Measurements from ENCODE around the gene RPS15A. TPM values are rescaled to one million over a fixed set of nuclear protein-coding genes. Genes with fewer than 3 reads are reported as not detected.

The RPS15A gene
- total and polyA plus RNA-seq, 3 experiments from 2014 or later = 1,654 to 3,131 (median 1,749) TPM

DNA sequence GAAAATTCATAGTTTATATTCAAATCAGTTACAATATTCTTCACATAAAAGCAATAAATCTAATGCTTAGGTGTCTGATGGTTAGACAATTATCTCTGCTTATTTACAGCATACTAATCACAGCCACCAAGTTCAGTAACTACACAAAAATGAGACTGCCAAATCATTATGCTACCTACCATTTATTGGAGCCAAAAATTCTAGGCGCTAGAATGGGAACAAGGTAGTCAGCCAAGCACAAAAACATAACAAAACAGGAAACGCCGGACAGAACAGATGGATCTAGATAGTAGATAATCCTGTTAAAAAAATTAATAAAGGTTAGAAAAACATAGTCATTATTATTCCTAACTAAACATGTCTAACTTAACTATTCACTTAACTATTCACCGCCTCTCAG lies 7.6 kb upstream of the RPS15A start:
- POLR2A ChIA-PET = no interaction called here
- peaks cover 20% of the 10 kb centered on the region for H3K36me3 ChIP-seq (ENCODE audit: insufficient read depth, low read length)
- H3K4me3 ChIP-seq (ENCODE audit: low read length) = no peak overlapping the region
- no peaks in the 10 kb centered on the region for H3K9me3 Mint-ChIP-seq
- no peaks in the 10 kb centered on the region for H3K27me3 ChIP-seq (ENCODE audit: insufficient read depth, low read length, poor library complexity, severe bottlenecking)
- H3K4me3 Mint-ChIP-seq = peak overlapping the region in 1 of 7 donors; percentile 59
- H3K27ac ChIP-seq (ENCODE audit: low read depth, low read length) = no peak overlapping the region
- CTCF ChIA-PET = no interaction called here
- H3K36me3 Mint-ChIP-seq = peaks cover 4 to 62% (median 15%) of the 10 kb centered on the region in 3 donors
- H3K9me3 ChIP-seq (ENCODE audit: low read length) = no peaks in the 10 kb centered on the region
- no peak for DNase-seq
- peaks cover 0 to 2% of the 10 kb centered on the region in 2 donors for H3K27me3 Mint-ChIP-seq
- peak overlapping the region in 1 of 8 donors; percentile 10 for H3K27ac Mint-ChIP-seq
- H3K4me1 Mint-ChIP-seq = peaks cover 34 to 55% (median 54%) of the 10 kb centered on the region in 3 donors
- H3K4me1 ChIP-seq (ENCODE audit: insufficient read depth, low read length) = peaks cover 28% of the 10 kb centered on the region

DNA sequence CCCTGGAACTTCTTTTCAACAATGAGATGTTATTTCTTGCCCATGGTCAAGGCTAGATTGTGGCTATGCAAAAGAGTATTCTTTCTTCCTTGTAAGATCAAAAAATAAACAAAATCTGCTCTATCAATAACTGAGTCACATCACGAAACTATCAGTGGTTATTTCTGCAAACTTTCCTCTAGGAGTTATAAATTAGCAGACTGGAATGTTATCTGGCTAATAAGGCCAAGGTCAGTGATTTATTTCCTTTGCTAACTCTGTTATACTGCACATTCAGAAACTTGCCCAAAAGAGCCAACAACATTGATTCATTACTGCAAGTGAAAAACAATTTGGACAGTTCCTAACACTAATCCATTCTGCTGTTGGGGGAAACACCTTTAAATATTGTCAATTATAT lies 6.2 kb upstream of the RPS15A start:
- Histone ChIP-seq H3K9me3 (ENCODE audit: low read length) (no peaks in the 10 kb centered on the region), H3K27ac (ENCODE audit: low read depth, low read length) (no peak overlapping the region), H3K36me3 (ENCODE audit: insufficient read depth, low read length) (peaks cover 23% of the 10 kb centered on the region), H3K4me3 (ENCODE audit: low read length) (no peak overlapping the region), H3K27me3 (ENCODE audit: insufficient read depth, low read length, poor library complexity, severe bottlenecking) (no peaks in the 10 kb centered on the region), H3K4me1 (ENCODE audit: insufficient read depth, low read length) (peaks cover 18% of the 10 kb centered on the region)
- ChIA-PET POLR2A (no interaction called here), CTCF (no interaction called here)
- DNase-seq = no peak
- H3K27me3 Mint-ChIP-seq = peaks cover 0 to 1% of the 10 kb centered on the region in 2 donors
- no peaks in the 10 kb centered on the region for H3K9me3 Mint-ChIP-seq
- H3K4me1 Mint-ChIP-seq = peaks cover 29 to 48% (median 45%) of the 10 kb centered on the region in 3 donors
- H3K4me3 Mint-ChIP-seq = peak overlapping the region in 1 of 7 donors; percentile 40
- peak overlapping the region in 1 of 8 donors; percentile 22 for H3K27ac Mint-ChIP-seq
- peaks cover 5 to 69% (median 17%) of the 10 kb centered on the region in 3 donors for H3K36me3 Mint-ChIP-seq

GRCh38 chr16:18792836-18793433 lies 2.8 kb upstream of the RPS15A start:
- Histone ChIP-seq H3K4me1 (ENCODE audit: insufficient read depth, low read length) (peaks cover 13% of the 10 kb centered on the region), H3K9me3 (ENCODE audit: low read length) (no peaks in the 10 kb centered on the region), H3K27ac (ENCODE audit: low read depth, low read length) (no peak overlapping the region), H3K36me3 (ENCODE audit: insufficient read depth, low read length) (peaks cover 36% of the 10 kb centered on the region), H3K4me3 (ENCODE audit: low read length) (no peak overlapping the region), H3K27me3 (ENCODE audit: insufficient read depth, low read length, poor library complexity, severe bottlenecking) (no peaks in the 10 kb centered on the region)
- ChIA-PET POLR2A (interaction anchor here (7.1 kb wide), 1 partner anchor 8 kb away, joined by 118 read pairs; the partner anchor contains the start of gene ARL6IP1), CTCF (interaction anchor here (2.7 kb wide), 1 partner anchor 9 kb away, joined by 18 read pairs; the partner anchor contains the start of gene ARL6IP1)
- peaks cover 15 to 81% (median 30%) of the 10 kb centered on the region in 3 donors for H3K36me3 Mint-ChIP-seq
- H3K9me3 Mint-ChIP-seq = no peaks in the 10 kb centered on the region
- H3K27ac Mint-ChIP-seq = peak overlapping the region in 4 of 8 donors; percentile 2 to 28 (median 18)
- DNase-seq = no peak
- peaks cover 27 to 45% (median 36%) of the 10 kb centered on the region in 3 donors for H3K4me1 Mint-ChIP-seq
- H3K27me3 Mint-ChIP-seq = peaks cover 0 to 2% of the 10 kb centered on the region in 2 donors
- peak overlapping the region in 1 of 7 donors; percentile 17 for H3K4me3 Mint-ChIP-seq

DNA sequence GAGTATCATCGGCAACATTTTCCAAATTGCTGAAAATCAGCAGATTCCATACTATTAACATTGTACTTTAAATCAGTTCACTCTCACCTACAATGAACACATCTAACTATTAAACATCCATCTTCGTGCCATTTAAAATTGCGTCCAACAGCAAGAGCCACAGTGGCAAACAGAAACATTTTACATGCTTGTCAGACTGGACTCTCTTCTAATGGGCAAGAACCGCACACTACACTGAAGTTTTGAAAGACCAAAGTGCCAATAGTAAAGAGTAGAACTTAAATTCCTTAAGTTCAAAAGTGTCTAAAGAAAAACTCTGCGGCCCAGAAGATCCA lies 652 bp downstream of the RPS15A start:
- no peaks in the 10 kb centered on the region for H3K9me3 Mint-ChIP-seq
- peaks cover 0 to 2% of the 10 kb centered on the region in 2 donors for H3K27me3 Mint-ChIP-seq
- ChIA-PET CTCF (interaction anchor here (1.0 to 1.6 kb wide), 2 partner anchors 12 to 14 kb away, joined by 3 to 37 read pairs; partner anchors contain the start of gene ARL6IP1), POLR2A (interaction anchor here (1.0 to 7.1 kb wide), 2 partner anchors 12 to 766 kb away, joined by 4 to 118 read pairs; partner anchors contain the start of genes ARL6IP1 and VPS35L)
- H3K36me3 ChIP-seq (ENCODE audit: insufficient read depth, low read length) = peaks cover 56% of the 10 kb centered on the region
- no peaks in the 10 kb centered on the region for H3K27me3 ChIP-seq (ENCODE audit: insufficient read depth, low read length, poor library complexity, severe bottlenecking)
- DNase-seq = no peak
- H3K4me1 ChIP-seq (ENCODE audit: insufficient read depth, low read length) = peaks cover 46% of the 10 kb centered on the region
- H3K27ac ChIP-seq (ENCODE audit: low read depth, low read length) = peak overlapping the region; percentile 85
- peaks cover 52 to 61% (median 58%) of the 10 kb centered on the region in 3 donors for H3K4me1 Mint-ChIP-seq
- H3K36me3 Mint-ChIP-seq = peaks cover 28 to 87% (median 44%) of the 10 kb centered on the region in 3 donors
- peak overlapping the region; percentile 76 for H3K4me3 ChIP-seq (ENCODE audit: low read length)
- peak overlapping the region; percentile 90 to 99 (median 97) for H3K4me3 Mint-ChIP-seq
- peak overlapping the region; percentile 87 to 98 (median 92) for H3K27ac Mint-ChIP-seq
- H3K9me3 ChIP-seq (ENCODE audit: low read length) = no peaks in the 10 kb centered on the region

GRCh38 chr16:18788828-18789514 lies 1.2 kb downstream of the RPS15A start:
- Histone ChIP-seq H3K9me3 (ENCODE audit: low read length) (no peaks in the 10 kb centered on the region), H3K27me3 (ENCODE audit: insufficient read depth, low read length, poor library complexity, severe bottlenecking) (no peaks in the 10 kb centered on the region), H3K36me3 (ENCODE audit: insufficient read depth, low read length) (peaks cover 56% of the 10 kb centered on the region), H3K4me1 (ENCODE audit: insufficient read depth, low read length) (peaks cover 46% of the 10 kb centered on the region), H3K27ac (ENCODE audit: low read depth, low read length) (peak overlapping the region; percentile 85), H3K4me3 (ENCODE audit: low read length) (peak overlapping the region; percentile 76)
- Mint-ChIP-seq H3K27me3 (peaks cover 0 to 2% of the 10 kb centered on the region in 2 donors), H3K9me3 (no peaks in the 10 kb centered on the region), H3K4me1 (peaks cover 57 to 66% (median 62%) of the 10 kb centered on the region in 3 donors), H3K4me3 (peak overlapping the region; percentile 90 to 99 (median 97)), H3K27ac (peak overlapping the region; percentile 87 to 98 (median 92)), H3K36me3 (peaks cover 28 to 87% (median 42%) of the 10 kb centered on the region in 3 donors)
- ChIA-PET POLR2A (interaction anchor here (7.1 kb wide), 1 partner anchor 12 kb away, joined by 118 read pairs; the partner anchor contains the start of gene ARL6IP1), CTCF (interaction anchor here (1.0 to 1.6 kb wide), 3 partner anchors 12 to 15 kb away, joined by 3 to 37 read pairs (median 10); partner anchors contain the start of gene ARL6IP1)
- no peak for DNase-seq

DNA sequence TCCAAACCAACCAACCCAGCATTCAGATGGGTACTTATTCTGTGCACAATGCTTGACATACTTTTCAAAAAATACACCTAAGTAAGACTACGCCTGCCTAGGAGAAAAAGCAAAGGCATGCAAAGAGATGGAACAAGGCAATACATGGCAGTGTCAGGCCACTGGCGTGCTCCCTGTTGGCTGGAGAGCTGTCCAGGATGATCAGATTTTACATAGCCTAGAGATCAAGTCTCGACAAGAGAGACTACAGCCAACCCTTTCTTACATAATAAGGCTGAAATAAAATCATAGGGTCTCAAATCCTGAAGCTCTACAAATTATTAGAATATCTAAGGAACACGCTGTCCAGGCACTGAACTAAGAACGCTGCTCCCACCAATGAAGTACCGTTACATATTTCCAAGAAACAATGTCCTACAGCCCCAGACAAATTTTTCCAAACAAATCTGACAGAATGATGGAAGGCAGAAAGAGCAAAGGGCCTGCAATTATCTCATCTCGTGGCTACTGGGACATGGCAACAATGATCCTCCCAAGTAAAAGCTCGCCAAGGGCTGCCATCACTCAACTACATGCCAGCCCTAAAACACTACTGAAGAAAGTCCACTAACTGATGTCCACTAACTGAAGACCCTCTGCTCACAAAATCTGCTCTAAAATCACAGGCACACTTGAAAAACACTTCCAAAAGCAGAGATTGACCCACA lies 5.1 kb downstream of the RPS15A start:
- H3K4me3 Mint-ChIP-seq = peak overlapping the region; percentile 34 to 77 (median 69)
- peaks cover 65% of the 10 kb centered on the region for H3K36me3 ChIP-seq (ENCODE audit: insufficient read depth, low read length)
- peak overlapping the region; percentile 79 to 91 (median 85) for H3K27ac Mint-ChIP-seq
- CTCF ChIA-PET = interaction anchor here (2.4 kb wide), 1 partner anchor 17 kb away, joined by 9 read pairs; the partner anchor contains the start of gene ARL6IP1
- H3K27me3 Mint-ChIP-seq = peaks cover 0 to under 1% of the 10 kb centered on the region in 2 donors
- peaks cover 46% of the 10 kb centered on the region for H3K4me1 ChIP-seq (ENCODE audit: insufficient read depth, low read length)
- H3K4me3 ChIP-seq (ENCODE audit: low read length) = no peak overlapping the region
- H3K27me3 ChIP-seq (ENCODE audit: insufficient read depth, low read length, poor library complexity, severe bottlenecking) = no peaks in the 10 kb centered on the region
- H3K27ac ChIP-seq (ENCODE audit: low read depth, low read length) = no peak overlapping the region
- no peaks in the 10 kb centered on the region for H3K9me3 ChIP-seq (ENCODE audit: low read length)
- no peaks in the 10 kb centered on the region for H3K9me3 Mint-ChIP-seq
- no peak for DNase-seq
- H3K36me3 Mint-ChIP-seq = peaks cover 30 to 76% (median 37%) of the 10 kb centered on the region in 3 donors
- POLR2A ChIA-PET = no interaction called here
- peaks cover 63 to 71% (median 70%) of the 10 kb centered on the region in 3 donors for H3K4me1 Mint-ChIP-seq

GRCh38 chr16:18783430-18784341 lies 6.4 kb downstream of the RPS15A start:
- Histone ChIP-seq H3K9me3 (ENCODE audit: low read length) (no peaks in the 10 kb centered on the region), H3K27me3 (ENCODE audit: insufficient read depth, low read length, poor library complexity, severe bottlenecking) (no peaks in the 10 kb centered on the region), H3K4me1 (ENCODE audit: insufficient read depth, low read length) (peaks cover 41% of the 10 kb centered on the region), H3K4me3 (ENCODE audit: low read length) (no peak overlapping the region), H3K36me3 (ENCODE audit: insufficient read depth, low read length) (peaks cover 59% of the 10 kb centered on the region), H3K27ac (ENCODE audit: low read depth, low read length) (no peak overlapping the region)
- ChIA-PET POLR2A (interaction anchor here (0.9 kb wide), 1 partner anchor 18 kb away, joined by 3 read pairs; no protein-coding TSS in a partner anchor), CTCF (interaction anchor here (2.4 kb wide), 1 partner anchor 18 kb away, joined by 9 read pairs; the partner anchor contains the start of gene ARL6IP1)
- Mint-ChIP-seq H3K27ac (peak overlapping the region; percentile 30 to 91 (median 84)), H3K9me3 (no peaks in the 10 kb centered on the region), H3K4me3 (peak overlapping the region in 6 of 7 donors; percentile 3 to 43 (median 30)), H3K4me1 (peaks cover 54 to 59% (median 59%) of the 10 kb centered on the region in 3 donors), H3K27me3 (no peaks in the 10 kb centered on the region), H3K36me3 (peaks cover 27 to 63% (median 32%) of the 10 kb centered on the region in 3 donors)
- no peak for DNase-seq
